HPDE6-E6E7 (cell line): ENCODE results near the gene RIBC2.
"Not testable (repeated sequence)": the region's sequence is repeated elsewhere in the genome, so short reads cannot be mapped to it uniquely, and the experiment has no call there.

ENCODE experiments used
- DNase-seq: peaks from one replicate; pipeline ENCODE4 v3.0.0; 2011; ENCODE audit warnings: missing footprints; ENCODE audit errors: extremely low spot score

The RIBC2 gene

GRCh38 chr22:45448431-45448830, 34.9 kb downstream of the RIBC2 start:
- DNase-seq = no peak

GRCh38 chr22:45449442-45449841, 35.9 kb downstream of the RIBC2 start:
- DNase-seq = not testable (repeated sequence)

GRCh38 chr22:45450101-45450785, 36.8 kb downstream of the RIBC2 start:
- DNase-seq = no peak

GRCh38 chr22:45450921-45451651, 37.6 kb downstream of the RIBC2 start:
- no peak for DNase-seq

GRCh38 chr22:45451972-45452371, 38.5 kb downstream of the RIBC2 start:
- DNase-seq = no peak

GRCh38 chr22:45452565-45453379, 39.3 kb downstream of the RIBC2 start:
- no peak for DNase-seq

- DNase-seq = no peak
Measured at GRCh38 chr22:45453764-45454163, 40.3 kb downstream of the RIBC2 start.

GRCh38 chr22:45454275-45454674, 40.8 kb downstream of the RIBC2 start:
- no peak for DNase-seq

- no peak for DNase-seq
Measured at GRCh38 chr22:45455212-45455611, 41.7 kb downstream of the RIBC2 start.

GRCh38 chr22:45455621-45456020, 42.1 kb downstream of the RIBC2 start:
- no peak for DNase-seq

GRCh38 chr22:45456811-45457210, 43.3 kb downstream of the RIBC2 start:
- no peak for DNase-seq

- DNase-seq = no peak
Measured at GRCh38 chr22:45458532-45458931, 45.0 kb downstream of the RIBC2 start.

GRCh38 chr22:45459235-45459634, 45.7 kb downstream of the RIBC2 start:
- no peak for DNase-seq

- DNase-seq = no peak
Measured at GRCh38 chr22:45460288-45461109, 47.0 kb downstream of the RIBC2 start.

GRCh38 chr22:45462034-45462655, 48.7 kb downstream of the RIBC2 start:
- no peak for DNase-seq

- not testable (repeated sequence) for DNase-seq
Measured at GRCh38 chr22:45463691-45464090, 50.2 kb downstream of the RIBC2 start.

GRCh38 chr22:45465633-45466032, 52.1 kb downstream of the RIBC2 start:
- DNase-seq = no peak

GRCh38 chr22:45468872-45469271, 55.4 kb downstream of the RIBC2 start:
- no peak for DNase-seq

- DNase-seq = no peak
Measured at GRCh38 chr22:45469281-45470073, 56.0 kb downstream of the RIBC2 start.

- no peak for DNase-seq
Measured at GRCh38 chr22:45470871-45471270, 57.4 kb downstream of the RIBC2 start.
